Natural killer cell (primary cell): ENCODE data around the gene NPTXR. TPM values are rescaled to one million over a fixed set of nuclear protein-coding genes. Genes with fewer than 3 reads are reported as not detected.

Experiments used
- ATAC-seq, 3 donors: fragments of 150-1000 bp in 2 of 3; fragments of 200-7000 bp in 1 of 3; cut with Tn5 transposase; 1 replicate in 1 of 3; 2 replicates in 2 of 3; pipeline ENCODE4 v1.10.0; 2021; ENCODE audit warnings: mild to moderate bottlenecking in 2 of 3, moderate library complexity in 2 of 3
- DNase-seq, 2 donors: peaks; one replicate each; pipeline versions ENCODE4 v3.0.0 to v3.0.0-alpha.2; 2013 to 2021; ENCODE audit warnings: mixed read lengths in 1 of 2
- H3K27ac ChIP-seq: one replicate; pipeline ENCODE4 v1.5.1; 2013; ENCODE audit warnings: mild to moderate bottlenecking, low read length
- H3K27me3 ChIP-seq: one replicate; pipeline ENCODE4 v1.6.1; 2013; ENCODE audit warnings: low read length; ENCODE audit not compliant: control insufficient read depth, insufficient read depth
- H3K36me3 ChIP-seq: one replicate; pipeline ENCODE4 v1.6.1; 2013; ENCODE audit warnings: low read length; ENCODE audit not compliant: control insufficient read depth, insufficient read depth
- H3K4me1 ChIP-seq: one replicate; pipeline ENCODE4 v1.6.1; 2013; ENCODE audit warnings: low read length; ENCODE audit not compliant: control insufficient read depth, insufficient read depth
- H3K4me3 ChIP-seq: one replicate; pipeline ENCODE4 v1.5.1; 2013; ENCODE audit warnings: low read length
- H3K9me3 ChIP-seq: one replicate; pipeline ENCODE4 v1.6.1; 2013; ENCODE audit warnings: low read length; ENCODE audit not compliant: control insufficient read depth, insufficient read depth
- H3K27ac Mint-ChIP-seq, 2 donors: one replicate each; pipeline ENCODE4 v1.8.0; 2022; ENCODE audit warnings: mild to moderate bottlenecking in 2 of 2, mixed read lengths in 2 of 2, moderate library complexity in 1 of 2
- H3K27me3 Mint-ChIP-seq, 2 donors: one replicate each; pipeline ENCODE4 v1.8.0; 2022; ENCODE audit warnings: low read depth in 2 of 2, mixed read lengths in 2 of 2
- H3K36me3 Mint-ChIP-seq: one replicate; pipeline ENCODE4 v1.8.0; 2022; ENCODE audit warnings: mixed read lengths
- H3K4me1 Mint-ChIP-seq, 2 donors: one replicate each; pipeline ENCODE4 v1.8.0; 2022; ENCODE audit warnings: mixed read lengths in 2 of 2
- H3K4me3 Mint-ChIP-seq: one replicate; pipeline ENCODE4 v1.8.0; 2022; ENCODE audit warnings: mild to moderate bottlenecking, moderate library complexity, mixed read lengths
- H3K9me3 Mint-ChIP-seq, 2 donors: one replicate each; pipeline ENCODE4 v1.8.0; 2022; ENCODE audit warnings: mixed read lengths in 2 of 2
- CTCF ChIP-seq: fragments of 200-600 bp; IDR thresholded peaks from one replicate; pipeline ENCODE4 v1.8.0; 2022; ENCODE audit warnings: antibody characterized with exemption
- WGBS: methylation state at CpG from one replicate; pipeline ENCODE4 v1.1.7; 2013; ENCODE audit warnings: missing lambda C conversion rate; ENCODE audit not compliant: insufficient coverage; 5-methylcytosine and 5-hydroxymethylcytosine counted together
- intact Hi-C: fragments of 100-400 bp; cut with micrococcal nuclease; formaldehyde crosslinking; loops from one replicate; pipeline ENCODE4 v1.14.2; 2022
- total RNA-seq, 4 donors: library from RNA; stranded (reverse); fragments of 120-200 nt in 1 of 4; gene quantifications; one replicate each; pipeline versions ENCODE4 v1.2.3 to v1.2.4, GENCODE V29; 2013 to 2022

The NPTXR gene
- total RNA-seq, 3 donors from 2014 or later (not counting 1 experiment from before 2014, with no cell fraction given): 4.8 to 8.2 (median 6.1) TPM

- H3K4me3 Mint-ChIP-seq: no peak overlapping the region
- no peaks in the 10 kb centered on the region for H3K27me3 ChIP-seq
- no peaks in the 10 kb centered on the region for H3K9me3 Mint-ChIP-seq
- no peak for TF ChIP-seq CTCF
- H3K27ac ChIP-seq: no peak overlapping the region
- no peak for DNase-seq
- WGBS: 97% methylated on average over 75 of the region's 75 CpGs
- H3K36me3 Mint-ChIP-seq: no peaks in the 10 kb centered on the region
- peaks cover 24% of the 10 kb centered on the region for H3K36me3 ChIP-seq
- H3K4me1 ChIP-seq: peaks cover 34% of the 10 kb centered on the region
- H3K27ac Mint-ChIP-seq: no peak overlapping the region
- H3K27me3 Mint-ChIP-seq: no peaks in the 10 kb centered on the region
- intact Hi-C loops: loop anchor here (2.0 kb wide), 1 partner anchor 450 kb away; no protein-coding TSS in a partner anchor
- peaks cover 22 to 42% of the 10 kb centered on the region in 2 donors for H3K4me1 Mint-ChIP-seq
- ATAC-seq: no peak
- H3K4me3 ChIP-seq: no peak overlapping the region
- H3K9me3 ChIP-seq: no peaks in the 10 kb centered on the region
Measured at GRCh38 chr22:38866399-38867123, 22.7 kb upstream of the NPTXR start.

- 91% methylated on average over 15 of the region's 15 CpGs for WGBS
- Mint-ChIP-seq H3K27ac (no peak overlapping the region), H3K4me1 (peaks cover 20 to 44% of the 10 kb centered on the region in 2 donors), H3K4me3 (no peak overlapping the region), H3K36me3 (no peaks in the 10 kb centered on the region), H3K9me3 (no peaks in the 10 kb centered on the region), H3K27me3 (no peaks in the 10 kb centered on the region)
- Histone ChIP-seq H3K4me3 (no peak overlapping the region), H3K4me1 (peaks cover 30% of the 10 kb centered on the region), H3K27me3 (no peaks in the 10 kb centered on the region), H3K9me3 (no peaks in the 10 kb centered on the region), H3K27ac (no peak overlapping the region), H3K36me3 (peaks cover 24% of the 10 kb centered on the region)
- no peak for ATAC-seq
- intact Hi-C loops: loop anchor here (2.0 kb wide), 1 partner anchor 451 kb away; no protein-coding TSS in a partner anchor
- DNase-seq: no peak
- no peak for TF ChIP-seq CTCF
Measured at GRCh38 chr22:38866024-38866398, 22.2 kb upstream of the NPTXR start.

GRCh38 chr22:38865201-38866023, 21.6 kb upstream of the NPTXR start:
- H3K9me3 Mint-ChIP-seq: no peaks in the 10 kb centered on the region
- H3K27me3 Mint-ChIP-seq: no peaks in the 10 kb centered on the region
- Histone ChIP-seq H3K9me3 (no peaks in the 10 kb centered on the region), H3K4me3 (no peak overlapping the region), H3K4me1 (peaks cover 24% of the 10 kb centered on the region), H3K36me3 (peaks cover 24% of the 10 kb centered on the region), H3K27me3 (no peaks in the 10 kb centered on the region), H3K27ac (no peak overlapping the region)
- DNase-seq (no peak), ATAC-seq (no peak)
- H3K27ac Mint-ChIP-seq: no peak overlapping the region
- 88% methylated on average over 20 of the region's 20 CpGs for WGBS
- TF ChIP-seq CTCF: no peak
- H3K4me3 Mint-ChIP-seq: no peak overlapping the region
- intact Hi-C loops: loop anchor here (2.0 kb wide), 1 partner anchor 451 kb away; no protein-coding TSS in a partner anchor
- peaks cover 14 to 38% of the 10 kb centered on the region in 2 donors for H3K4me1 Mint-ChIP-seq
- no peaks in the 10 kb centered on the region for H3K36me3 Mint-ChIP-seq
